C4-2B (cell line): Measurements from ENCODE around the gene SLC15A4.

Source experiments
- H3K27ac ChIP-seq: fragments of 450-650 bp; 2 replicates; pipeline ENCODE4 v1.5.1; 2017
- CTCF ChIP-seq: fragments of 450-650 bp; conservative IDR thresholded peaks from 2 replicates; pipeline ENCODE4 v1.5.1; 2017; ENCODE audit warnings: mild to moderate bottlenecking
- ZFX ChIP-seq: fragments of 450-650 bp; IDR thresholded peaks from 2 replicates; pipeline ENCODE4 v1.6.1; 2017

SLC15A4 gene

DNA sequence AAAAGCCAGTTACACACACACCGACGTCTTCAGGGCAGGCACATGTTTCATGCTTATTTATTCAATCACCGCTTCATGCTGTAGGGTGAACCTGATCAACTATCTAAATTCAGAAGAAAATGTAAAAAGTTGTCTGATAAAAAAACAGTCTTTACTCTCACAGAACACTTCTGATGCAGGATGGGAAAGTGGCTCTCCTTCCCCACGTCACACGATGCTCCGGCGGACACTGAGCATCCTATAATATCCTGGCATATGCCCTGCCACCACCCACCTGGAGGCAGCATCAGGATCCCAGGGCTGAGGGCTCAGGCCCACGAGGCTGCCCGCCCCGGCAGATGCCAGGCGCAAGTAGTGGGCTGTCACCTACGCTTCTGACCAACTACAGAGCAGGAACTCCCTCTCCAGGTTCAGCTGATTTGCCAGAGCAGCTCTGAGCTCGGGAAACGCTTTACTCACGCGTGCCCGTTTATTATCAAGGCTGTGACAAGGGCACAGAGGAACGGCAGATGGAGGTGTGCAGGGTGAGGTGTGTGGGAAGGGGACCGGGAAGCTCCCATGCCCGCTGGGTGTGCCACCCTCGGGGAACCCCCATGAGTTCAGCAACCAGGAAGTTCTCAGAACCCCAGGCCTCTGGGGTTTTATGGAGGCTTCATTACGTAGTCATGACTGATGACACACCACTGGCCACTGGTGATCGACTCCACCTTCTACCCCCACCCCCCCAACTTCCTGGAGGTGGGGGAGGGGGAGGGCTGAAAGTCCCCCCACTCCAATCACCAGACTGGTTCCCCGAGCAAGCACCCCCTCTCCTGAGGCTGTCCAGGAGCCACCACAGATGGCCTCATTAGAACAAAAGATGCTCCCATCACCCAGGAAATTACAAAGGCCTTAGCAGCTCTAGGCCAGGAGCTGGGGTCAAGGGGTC lies 32.1 kb downstream of the SLC15A4 start:
- H3K27ac ChIP-seq = no peak overlapping the region
- no peak for TF ChIP-seq CTCF
- no peak for TF ChIP-seq ZFX

- H3K27ac ChIP-seq = no peak overlapping the region
Observed at GRCh38 chr12:128790653-128791373, 32.9 kb downstream of the SLC15A4 start.

GRCh38 chr12:128790221-128790620 lies 33.5 kb downstream of the SLC15A4 start:
- H3K27ac ChIP-seq = no peak overlapping the region
- no peak for TF ChIP-seq CTCF
- no peak for TF ChIP-seq ZFX

More at GRCh38 chr12:128790653-128791373, 32.9 kb downstream of the SLC15A4 start:
- TF ChIP-seq CTCF (no peak), ZFX (no peak)

DNA sequence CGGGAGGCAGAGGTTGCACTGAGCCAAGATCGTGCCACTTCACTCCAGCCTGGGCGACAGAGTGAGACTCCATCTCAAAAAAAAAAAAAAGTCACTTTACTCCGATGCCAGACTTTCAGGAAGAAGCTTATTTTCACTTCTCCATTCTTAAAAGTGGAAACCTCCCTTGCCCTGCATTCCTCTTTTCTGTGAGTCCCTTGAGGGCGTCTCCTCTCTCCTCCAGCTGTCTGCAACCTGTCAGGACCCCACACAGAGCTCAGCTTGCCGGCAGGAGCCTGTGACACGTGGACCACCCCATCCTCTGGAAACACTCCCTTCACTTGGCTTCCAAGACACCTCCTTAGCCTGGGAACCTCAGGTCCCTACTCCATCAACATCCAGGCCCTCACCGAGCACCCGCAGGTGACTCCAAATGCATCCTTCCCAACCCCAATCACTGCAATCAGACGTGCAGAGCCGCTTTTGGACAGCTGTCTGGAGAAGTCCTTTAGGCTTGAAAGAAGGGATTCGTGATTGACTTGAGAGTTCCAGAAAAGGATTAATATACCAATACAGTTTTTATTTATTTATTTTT lies 34.3 kb downstream of the SLC15A4 start:
- TF ChIP-seq ZFX (no peak), CTCF (no peak)
- H3K27ac ChIP-seq = no peak overlapping the region

DNA sequence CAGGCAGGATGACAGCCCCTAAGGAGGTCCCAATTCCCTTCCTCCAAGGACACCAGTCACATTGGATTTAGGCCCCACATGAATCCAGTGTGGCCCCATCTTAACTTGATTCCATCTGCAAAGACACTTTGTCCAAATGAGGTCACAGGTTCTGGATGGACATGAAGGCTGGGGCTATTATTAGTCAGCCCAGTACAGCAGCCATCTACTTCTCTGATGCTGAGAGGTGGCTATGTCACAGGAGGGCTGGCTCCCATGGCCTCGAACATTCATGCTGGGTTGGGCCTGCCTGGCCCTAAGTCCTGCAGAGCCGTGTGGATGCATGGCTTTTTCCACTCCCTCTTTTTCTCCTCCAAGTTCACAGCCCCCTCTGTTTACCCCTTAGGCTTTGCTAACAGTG lies 35.9 kb downstream of the SLC15A4 start:
- H3K27ac ChIP-seq = no peak overlapping the region
- TF ChIP-seq ZFX (no peak), CTCF (no peak)

- no peak overlapping the region for H3K27ac ChIP-seq
- TF ChIP-seq ZFX (no peak), CTCF (no peak)
Observed at GRCh38 chr12:128786741-128787391, 36.9 kb downstream of the SLC15A4 start.
